Measurements from ENCODE around the gene CIITA.

DNA sequence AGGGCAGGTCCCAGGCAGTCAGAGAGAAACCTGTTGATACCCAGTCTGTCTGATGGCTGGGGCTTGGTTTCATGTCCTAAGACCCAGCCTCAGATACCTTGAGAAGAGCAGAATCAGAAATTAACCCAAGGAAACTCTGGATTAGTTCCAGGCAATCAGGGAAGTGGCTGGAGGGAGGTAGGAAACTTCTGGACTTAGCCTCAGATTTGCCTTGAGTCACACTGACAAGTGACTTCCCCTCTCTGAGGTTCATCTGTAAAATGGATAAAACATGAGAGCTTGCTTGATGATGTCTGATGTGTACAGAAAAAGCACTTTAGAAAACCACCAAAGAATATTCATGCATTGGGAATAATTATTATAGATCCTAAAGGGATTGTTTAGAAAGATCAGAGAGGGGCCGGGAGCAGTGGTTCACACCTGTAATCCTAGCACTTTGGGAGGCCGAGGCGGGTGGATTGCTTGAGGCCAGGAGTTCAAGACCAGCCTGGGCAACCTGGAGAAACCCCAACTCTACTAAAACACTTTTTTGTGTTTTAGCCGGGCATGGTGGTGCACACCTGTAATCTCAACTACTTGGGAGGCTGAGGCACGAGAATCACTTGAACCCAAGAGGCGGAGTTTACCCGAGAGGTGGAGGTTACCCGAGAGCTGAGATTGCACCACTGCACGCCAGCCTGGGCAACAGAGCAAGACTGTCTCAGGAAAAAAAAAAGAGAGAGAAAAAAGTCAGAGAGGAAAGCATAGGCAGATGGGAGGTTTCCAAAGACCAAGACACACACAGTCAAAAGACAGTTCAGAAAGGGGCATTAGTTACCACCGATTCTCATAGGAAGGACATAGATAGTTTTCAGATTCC, 3.8 kb downstream of the CIITA start:
- TF ChIP-seq, protein P1, sequence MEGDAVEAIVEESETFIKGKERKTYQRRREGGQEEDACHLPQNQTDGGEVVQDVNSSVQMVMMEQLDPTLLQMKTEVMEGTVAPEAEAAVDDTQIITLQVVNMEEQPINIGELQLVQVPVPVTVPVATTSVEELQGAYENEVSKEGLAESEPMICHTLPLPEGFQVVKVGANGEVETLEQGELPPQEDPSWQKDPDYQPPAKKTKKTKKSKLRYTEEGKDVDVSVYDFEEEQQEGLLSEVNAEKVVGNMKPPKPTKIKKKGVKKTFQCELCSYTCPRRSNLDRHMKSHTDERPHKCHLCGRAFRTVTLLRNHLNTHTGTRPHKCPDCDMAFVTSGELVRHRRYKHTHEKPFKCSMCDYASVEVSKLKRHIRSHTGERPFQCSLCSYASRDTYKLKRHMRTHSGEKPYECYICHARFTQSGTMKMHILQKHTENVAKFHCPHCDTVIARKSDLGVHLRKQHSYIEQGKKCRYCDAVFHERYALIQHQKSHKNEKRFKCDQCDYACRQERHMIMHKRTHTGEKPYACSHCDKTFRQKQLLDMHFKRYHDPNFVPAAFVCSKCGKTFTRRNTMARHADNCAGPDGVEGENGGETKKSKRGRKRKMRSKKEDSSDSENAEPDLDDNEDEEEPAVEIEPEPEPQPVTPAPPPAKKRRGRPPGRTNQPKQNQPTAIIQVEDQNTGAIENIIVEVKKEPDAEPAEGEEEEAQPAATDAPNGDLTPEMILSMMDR (IDR thresholded peaks at IDR 0.05), result no peak
- TF ChIP-seq POLR2A (IDR thresholded peaks at IDR 0.05) (no peak), POLR2AphosphoS5 (IDR thresholded peaks at IDR 0.05) (no peak)
